ENCODE results near the gene PAX3.

- TF ChIP-seq CTCF (IDR thresholded peaks at IDR 0.05 in 2 of 3, conservative IDR thresholded peaks at IDR 0.05 in 1 of 3; ENCODE audit: borderline replicate concordance in 1 of 3, insufficient read depth in 1 of 3, low read depth in 2 of 3, low read length in 2 of 3) (no peak), FOSL1 (IDR thresholded peaks at IDR 0.05; ENCODE audit: low read depth) (no peak), EZH2 (IDR thresholded peaks at IDR 0.05) (no peak), RAD21 (IDR thresholded peaks at IDR 0.05; ENCODE audit: low read depth) (no peak), TCF7L2 (IDR thresholded peaks at IDR 0.05; ENCODE audit: borderline replicate concordance, extremely low read depth, insufficient read depth, insufficient read length) (no peak), SIN3A (IDR thresholded peaks at IDR 0.05; ENCODE audit: low read depth) (no peak), POLR2A (IDR thresholded peaks at IDR 0.05; ENCODE audit: borderline replicate concordance, extremely low read depth, insufficient read depth, insufficient read length) (no peak), SP1 (IDR thresholded peaks at IDR 0.05; ENCODE audit: low read depth) (no peak), EZH2phosphoT487 (IDR thresholded peaks at IDR 0.05; ENCODE audit: borderline replicate concordance) (no peak), REST (IDR thresholded peaks at IDR 0.05; ENCODE audit: low read depth) (no peak), POLR2AphosphoS5 (IDR thresholded peaks at IDR 0.05; ENCODE audit: low read depth, low read length) (no peak), JUND (IDR thresholded peaks at IDR 0.05) (no peak)
- TF ChIP-seq, protein P1, sequence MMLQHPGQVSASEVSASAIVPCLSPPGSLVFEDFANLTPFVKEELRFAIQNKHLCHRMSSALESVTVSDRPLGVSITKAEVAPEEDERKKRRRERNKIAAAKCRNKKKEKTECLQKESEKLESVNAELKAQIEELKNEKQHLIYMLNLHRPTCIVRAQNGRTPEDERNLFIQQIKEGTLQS (IDR thresholded peaks at IDR 0.05): no peak
Measured at GRCh38 chr2:222297600-222297935, 1.2 kb downstream of the PAX3 start.
